Metanephros (tissue), 1 donor: ENCODE measurements around the gene HNRNPCL2. TPM values are rescaled to one million over a fixed set of nuclear protein-coding genes. Genes with fewer than 3 reads are reported as not detected.

Experiments used
- total RNA-seq: library from RNA; depleted of rRNA; stranded (reverse); fragments of >200 nt; gene quantifications from one replicate; pipeline ENCODE4 v1.2.3, GENCODE V29; 2014

HNRNPCL2 gene
- not detected for total RNA-seq

DNA sequence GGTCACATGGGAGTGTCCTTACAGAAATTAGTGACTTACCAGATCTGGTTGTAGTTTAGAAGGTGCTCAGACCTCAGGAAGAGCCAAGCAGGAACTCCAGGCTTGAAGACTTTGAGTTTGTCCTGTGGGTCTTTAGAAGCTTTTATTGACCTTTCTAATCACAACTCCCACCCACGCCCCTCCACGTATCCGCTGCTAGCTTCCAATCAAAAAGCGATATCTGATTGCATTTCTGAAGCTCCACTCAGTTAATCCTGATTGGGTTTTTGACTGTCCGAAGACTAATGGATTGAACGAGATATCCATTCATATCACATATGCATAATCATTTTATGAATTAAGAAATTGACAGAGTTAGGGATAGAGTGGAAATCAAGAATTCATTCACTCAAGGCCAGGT is at the start of gene HNRNPCL2:
TSS of gene HNRNPCL2 (minus strand) at position 101 of the 400 bp plus-strand sequence. CDS start 454 bp downstream, outside the sequence.

DNA sequence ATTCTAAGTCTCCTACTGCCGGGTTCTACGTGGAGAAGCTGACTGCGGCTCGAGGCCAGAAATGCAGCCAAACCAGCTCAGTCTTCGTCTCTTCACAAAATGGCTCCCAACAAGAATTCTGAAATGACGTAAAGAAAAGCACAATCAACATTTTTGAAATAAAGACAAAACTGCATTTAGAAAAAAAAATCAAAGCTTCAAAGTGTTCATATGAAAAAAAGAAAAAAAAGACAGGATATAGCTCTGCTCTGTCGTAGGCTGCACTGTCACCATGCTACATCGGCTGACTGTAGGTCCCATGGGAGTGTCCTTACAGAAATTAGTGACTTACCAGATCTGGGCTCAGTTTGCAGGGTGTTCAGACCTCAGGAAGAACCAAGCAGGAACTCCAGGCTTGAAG is 48.9 kb upstream of the HNRNPCL2 start, which contains the start of gene HNRNPCL4:
TSS of gene HNRNPCL4 (minus strand) at position 101 of the 400 bp plus-strand sequence. CDS start 164 bp downstream, outside the sequence.

DNA sequence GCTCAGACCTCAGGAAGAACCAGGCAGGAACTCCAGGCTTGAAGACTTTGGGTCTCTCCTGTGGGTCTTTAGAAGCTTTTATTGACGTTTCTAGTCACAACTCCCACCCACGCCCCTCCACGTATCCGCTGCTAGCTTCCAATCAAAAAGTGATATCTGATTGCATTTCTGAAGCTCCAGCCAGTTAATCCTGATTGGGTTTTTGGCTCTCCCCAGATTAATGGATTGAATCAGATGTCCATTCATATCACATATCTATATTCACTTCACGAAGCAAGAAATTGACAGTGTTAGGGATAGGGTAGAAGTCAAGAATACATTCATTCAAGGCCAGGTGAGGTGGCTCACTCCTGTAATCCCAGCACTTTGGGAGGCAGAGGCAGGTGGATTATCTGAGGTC is 39.3 kb upstream of the HNRNPCL2 start, which contains the start of gene PRAMEF26:
TSS of gene PRAMEF26 (minus strand) at position 101 of the 400 bp plus-strand sequence. CDS start 2,914 bp downstream, outside the sequence.

DNA sequence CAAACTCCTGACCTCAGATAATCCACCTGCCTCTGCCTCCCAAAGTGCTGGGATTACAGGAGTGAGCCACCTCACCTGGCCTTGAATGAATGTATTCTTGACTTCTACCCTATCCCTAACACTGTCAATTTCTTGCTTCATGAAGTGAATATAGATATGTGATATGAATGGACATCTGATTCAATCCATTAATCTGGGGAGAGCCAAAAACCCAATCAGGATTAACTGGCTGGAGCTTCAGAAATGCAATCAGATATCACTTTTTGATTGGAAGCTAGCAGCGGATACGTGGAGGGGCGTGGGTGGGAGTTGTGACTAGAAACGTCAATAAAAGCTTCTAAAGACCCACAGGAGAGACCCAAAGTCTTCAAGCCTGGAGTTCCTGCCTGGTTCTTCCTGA is 46.2 kb downstream of the HNRNPCL2 start, which contains the start of gene PRAMEF25:
TSS of gene PRAMEF25 (plus strand) at position 301 of the 400 bp plus-strand sequence. CDS start 2,920 bp downstream, outside the sequence.

Other genes with a start within 250 kb of the HNRNPCL2 start
- not detected for gene PRAMEF4, start 230.7 kb downstream of the HNRNPCL2 start, total RNA-seq
- not detected for gene PRAMEF10, start 218.6 kb downstream of the HNRNPCL2 start, total RNA-seq
- not detected for gene PRAMEF7, start 200.2 kb downstream of the HNRNPCL2 start, total RNA-seq
- gene PRAMEF6, start 169.3 kb downstream of the HNRNPCL2 start, total RNA-seq: not detected
- gene PRAMEF27, start 60.3 kb downstream of the HNRNPCL2 start, total RNA-seq: not detected
- not detected for gene HNRNPCL3, start 56.1 kb downstream of the HNRNPCL2 start, total RNA-seq
- not detected for gene PRAMEF25, start 46.1 kb downstream of the HNRNPCL2 start, total RNA-seq
- gene PRAMEF26, start 39.2 kb upstream of the HNRNPCL2 start, total RNA-seq: not detected
- not detected for gene HNRNPCL4, start 48.8 kb upstream of the HNRNPCL2 start, total RNA-seq
- not detected for gene PRAMEF9, start 55.0 kb upstream of the HNRNPCL2 start, total RNA-seq
- not detected for gene PRAMEF13, start 84.6 kb upstream of the HNRNPCL2 start, total RNA-seq
- not detected for gene PRAMEF18, start 109.3 kb upstream of the HNRNPCL2 start, total RNA-seq
- gene PRAMEF5, start 137.3 kb upstream of the HNRNPCL2 start, total RNA-seq: not detected
- not detected for gene PRAMEF8, start 168.3 kb upstream of the HNRNPCL2 start, total RNA-seq
- gene PRAMEF33, start 186.7 kb upstream of the HNRNPCL2 start, total RNA-seq: not detected
- gene PRAMEF15, start 198.7 kb upstream of the HNRNPCL2 start, total RNA-seq: not detected
- not detected for gene PRAMEF14, start 230.3 kb upstream of the HNRNPCL2 start, total RNA-seq